GM21381 (cell line): ENCODE measurements around the gene UBAC2.
"Not testable (repeated sequence)": the region's sequence is repeated elsewhere in the genome, so short reads cannot be mapped to it uniquely, and the experiment has no call there.

Experiments used
- ATAC-seq: cut with Tn5 transposase; IDR thresholded peaks from one replicate; pipeline ENCODE4 v1.9.1; 2021; ENCODE audit warnings: mild to moderate bottlenecking, moderate library complexity; ENCODE audit not compliant: unreplicated experiment

Gene UBAC2

GRCh38 chr13:99409461-99410083 lies 208.9 kb downstream of the UBAC2 start:
- ATAC-seq = not testable (repeated sequence)

- ATAC-seq = not testable (repeated sequence)
Observed at GRCh38 chr13:99410646-99411475, 210.2 kb downstream of the UBAC2 start.

- ATAC-seq = no peak
Observed at GRCh38 chr13:99412856-99413255, 212.2 kb downstream of the UBAC2 start.

- no peak for ATAC-seq
Observed at GRCh38 chr13:99414048-99414995, 213.7 kb downstream of the UBAC2 start.

- no peak for ATAC-seq
Observed at GRCh38 chr13:99415014-99415650, 214.5 kb downstream of the UBAC2 start.

- ATAC-seq = no peak
Observed at GRCh38 chr13:99415851-99416331, 215.2 kb downstream of the UBAC2 start.

GRCh38 chr13:99416411-99417121 lies 215.9 kb downstream of the UBAC2 start:
- ATAC-seq = no peak

GRCh38 chr13:99417201-99418102 lies 216.8 kb downstream of the UBAC2 start:
- no peak for ATAC-seq

- no peak for ATAC-seq
Observed at GRCh38 chr13:99418103-99418842, 217.6 kb downstream of the UBAC2 start.

- no peak for ATAC-seq
Observed at GRCh38 chr13:99418843-99419140, 218.1 kb downstream of the UBAC2 start.

GRCh38 chr13:99419591-99420243 lies 219.1 kb downstream of the UBAC2 start:
- ATAC-seq = no peak

GRCh38 chr13:99421271-99421670 lies 220.6 kb downstream of the UBAC2 start:
- no peak for ATAC-seq

- ATAC-seq = no peak
Observed at GRCh38 chr13:99421758-99422585, 221.3 kb downstream of the UBAC2 start.

GRCh38 chr13:99422586-99423220 lies 222.0 kb downstream of the UBAC2 start:
- ATAC-seq = no peak

GRCh38 chr13:99425485-99426341 lies 225.1 kb downstream of the UBAC2 start:
- ATAC-seq = peak; percentile 57

GRCh38 chr13:99426426-99426825 lies 225.8 kb downstream of the UBAC2 start:
- no peak for ATAC-seq
